22Rv1 (cell line): ENCODE results near the gene GP1BB.

Source experiments
- H3K27ac ChIP-seq: fragments of 450-650 bp; 2 replicates; pipeline ENCODE4 v1.5.1; 2017
- CTCF ChIP-seq: fragments of 450-650 bp; IDR thresholded peaks from 2 replicates; pipeline ENCODE4 v1.5.1; 2017; ENCODE audit warnings: mild to moderate bottlenecking
- ZFX ChIP-seq: fragments of 450-650 bp; IDR thresholded peaks from 2 replicates; pipeline ENCODE4 v1.6.1; 2017; ENCODE audit warnings: antibody characterized with exemption, borderline replicate concordance

GP1BB gene

GRCh38 chr22:19761725-19762567, 38.6 kb downstream of the GP1BB start:
- TF ChIP-seq ZFX (no peak), CTCF (no peak)
- no peak overlapping the region for H3K27ac ChIP-seq

GRCh38 chr22:19762568-19763457, 39.5 kb downstream of the GP1BB start:
- no peak overlapping the region for H3K27ac ChIP-seq

DNA sequence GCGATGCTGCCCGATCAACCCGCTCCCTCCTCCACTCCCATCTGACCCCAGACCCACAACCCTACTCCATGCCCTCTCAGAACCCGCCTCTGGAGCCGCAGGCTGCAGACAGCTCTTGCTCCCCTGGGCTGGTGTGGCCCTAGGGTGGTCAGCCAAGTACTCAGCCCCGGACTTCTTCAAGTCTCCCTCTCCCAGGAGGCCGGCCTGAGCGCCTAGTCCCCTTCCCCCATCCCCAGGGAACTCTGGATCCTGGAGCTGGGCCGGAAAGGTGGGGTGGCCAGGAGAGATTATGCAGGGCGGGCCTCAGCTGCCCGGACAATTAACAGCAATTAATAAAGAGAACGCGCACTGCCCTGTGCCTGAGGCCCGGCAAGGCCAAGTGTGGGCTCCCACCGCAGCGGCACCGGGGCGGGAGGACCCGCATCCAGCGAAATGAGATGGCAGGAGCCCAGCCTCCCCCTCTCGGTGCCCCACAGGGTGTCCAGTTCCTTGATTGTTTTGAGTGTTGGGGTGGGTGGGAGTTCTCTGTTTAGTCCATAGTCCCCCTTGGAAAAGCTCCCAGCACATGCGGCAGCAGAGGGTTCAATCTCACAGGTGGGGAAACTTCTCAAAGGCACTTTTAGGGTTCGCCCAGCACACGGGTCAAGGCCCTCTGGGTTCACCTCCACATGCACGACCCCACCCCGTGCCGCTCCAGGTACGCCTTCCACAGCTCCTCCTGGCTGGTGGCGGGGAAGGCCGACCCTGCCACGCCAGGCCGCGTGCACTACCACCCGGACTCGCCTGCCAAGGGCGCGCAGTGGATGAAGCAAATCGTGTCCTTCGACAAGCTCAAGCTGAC, 40.3 kb downstream of the GP1BB start:
- TF ChIP-seq ZFX (no peak), CTCF (no peak)
- no peak overlapping the region for H3K27ac ChIP-seq

More at GRCh38 chr22:19762568-19763457, 39.5 kb downstream of the GP1BB start:
- no peak for TF ChIP-seq CTCF
- no peak for TF ChIP-seq ZFX

GRCh38 chr22:19764299-19764593, 40.9 kb downstream of the GP1BB start:
- H3K27ac ChIP-seq, result no peak overlapping the region
- no peak for TF ChIP-seq CTCF
- no peak for TF ChIP-seq ZFX

GRCh38 chr22:19764636-19765476, 41.5 kb downstream of the GP1BB start:
- no peak overlapping the region for H3K27ac ChIP-seq
- no peak for TF ChIP-seq CTCF
- no peak for TF ChIP-seq ZFX

- no peak overlapping the region for H3K27ac ChIP-seq
- no peak for TF ChIP-seq ZFX
- TF ChIP-seq CTCF, result no peak
Measured at GRCh38 chr22:19765477-19766239, 42.3 kb downstream of the GP1BB start.
